HG03432 (cell line): ENCODE results near the gene BCKDHB.

ENCODE experiments used
- ATAC-seq: cut with Tn5 transposase; IDR thresholded peaks from one replicate; pipeline ENCODE4 v1.9.1; 2021; ENCODE audit warnings: mild to moderate bottlenecking, moderate library complexity; ENCODE audit not compliant: unreplicated experiment

The BCKDHB gene

GRCh38 chr6:80366051-80366450 is 259.6 kb downstream of the BCKDHB start:
- no peak for ATAC-seq

DNA sequence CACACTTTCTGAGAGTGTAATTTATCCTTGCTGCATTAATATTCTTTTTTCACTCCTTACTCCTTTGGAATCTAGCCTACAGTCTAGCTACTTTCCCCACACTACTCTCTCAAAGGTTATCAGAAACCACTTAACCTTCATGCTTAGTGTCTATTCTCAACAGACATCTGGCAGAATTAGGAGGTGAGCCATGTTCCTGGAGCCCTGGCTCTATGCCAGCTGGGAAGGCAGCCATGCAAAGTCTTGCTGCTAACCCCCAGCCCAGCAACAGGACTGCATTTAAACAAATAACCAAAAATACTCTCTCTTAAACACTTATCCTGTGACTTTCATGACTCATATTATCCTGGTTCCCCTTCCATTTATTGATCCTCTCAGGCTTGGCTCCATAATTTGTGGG is 260.2 kb downstream of the BCKDHB start:
- no peak for ATAC-seq

DNA sequence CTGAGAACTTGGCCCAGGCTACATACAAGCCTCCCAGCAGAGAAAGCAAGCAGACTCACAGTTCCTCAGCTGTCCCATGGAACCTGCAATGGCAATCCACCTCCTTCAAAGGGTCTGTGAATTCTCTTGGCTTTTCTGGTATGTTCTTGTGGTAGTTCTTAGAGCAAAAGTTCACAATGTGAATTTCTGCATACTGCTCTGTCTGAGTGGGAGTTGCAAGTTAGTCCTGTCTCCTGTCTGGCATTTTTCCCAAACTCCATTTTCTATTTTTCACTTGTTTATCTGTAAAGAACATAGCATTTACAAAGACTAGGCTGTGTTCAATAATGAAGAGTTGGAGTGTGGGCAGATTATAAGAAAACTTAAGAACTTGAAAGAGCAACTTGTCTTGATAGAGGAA is 269.9 kb downstream of the BCKDHB start:
- no peak for ATAC-seq

DNA sequence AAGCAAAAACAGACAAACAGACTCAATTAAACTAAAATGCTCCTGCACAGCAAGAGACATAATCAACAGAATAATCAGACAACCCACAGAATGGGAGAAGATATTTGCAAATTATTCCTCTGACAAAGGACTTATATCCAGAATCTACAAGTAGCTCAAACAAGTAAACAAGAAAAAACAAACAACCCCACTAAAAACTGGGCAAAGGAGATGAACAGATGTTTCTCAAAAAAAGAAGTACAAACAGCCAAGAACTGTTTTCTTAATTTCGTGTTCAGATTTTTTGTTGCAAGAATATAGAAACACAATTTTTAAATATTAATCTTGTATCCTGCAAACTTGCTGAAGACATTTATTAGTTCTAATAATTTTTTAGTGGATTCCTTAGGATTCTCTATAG is 274.1 kb downstream of the BCKDHB start:
- ATAC-seq: no peak

DNA sequence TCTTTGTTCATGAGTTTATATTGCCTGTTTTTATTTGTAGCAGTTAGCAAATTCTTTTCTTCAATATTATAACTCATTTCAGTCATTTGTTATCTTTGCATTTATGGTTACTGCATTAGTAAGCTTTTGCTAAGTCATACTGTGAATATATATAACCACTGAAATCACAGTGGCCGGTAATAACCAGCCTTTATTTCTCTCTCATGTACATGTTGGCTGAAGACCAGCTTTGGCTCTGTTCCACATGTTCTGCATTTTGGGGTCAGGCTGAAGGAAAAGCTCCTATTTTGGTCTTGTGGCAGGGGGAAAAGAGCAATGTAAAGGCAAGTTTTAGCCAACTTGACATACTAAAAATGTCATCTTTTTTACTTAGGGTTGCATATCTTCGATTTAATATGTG is 276.3 kb downstream of the BCKDHB start:
- no peak for ATAC-seq

GRCh38 chr6:80388507-80388906 is 282.0 kb downstream of the BCKDHB start:
- peak; percentile 79 for ATAC-seq
